Panc1 (cell line): ENCODE measurements around the gene GDF10.

ENCODE experiments used
- CTCF ChIP-seq: fragments of 450-650 bp; IDR thresholded peaks from 2 replicates; pipeline ENCODE4 v1.5.1; 2017; ENCODE audit warnings: mild to moderate bottlenecking
- POLR2AphosphoS5 ChIP-seq: IDR thresholded peaks from 2 replicates; pipeline ENCODE4 v1.6.1; 2012; ENCODE audit warnings: mild to moderate bottlenecking, low read depth, low read length, moderate library complexity

DNA sequence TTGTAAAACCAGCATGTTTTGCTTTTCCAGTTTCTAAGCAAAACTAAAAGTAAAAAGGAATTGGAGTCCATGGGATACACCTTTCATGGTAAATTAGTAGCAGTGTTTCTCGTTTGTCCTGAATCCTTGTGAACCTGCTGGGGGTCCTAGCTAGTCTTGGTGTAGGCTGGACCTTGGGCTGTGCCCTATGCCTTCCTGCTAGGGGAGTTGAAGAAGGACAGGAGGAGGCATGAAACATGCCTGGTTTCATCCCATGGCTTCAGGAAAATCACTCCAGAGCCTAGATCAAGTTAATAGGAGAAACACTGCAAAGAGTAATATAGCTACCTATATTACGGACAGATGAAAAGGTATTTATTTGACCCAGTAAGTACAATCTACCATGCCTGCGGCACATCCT lies 41.1 kb upstream of the GDF10 start:
- TF ChIP-seq CTCF: no peak
- TF ChIP-seq POLR2AphosphoS5: no peak
